Gastroesophageal sphincter (tissue), 4 donors: Measurements from ENCODE around the gene CEL. TPM values are rescaled to one million over a fixed set of nuclear protein-coding genes. Genes with fewer than 3 reads are reported as not detected.

Experiments
- ATAC-seq: fragments of 150-250 bp; one replicate; pipeline ENCODE4 v1.9.1; 2016; ENCODE audit warnings: mild to moderate bottlenecking, moderate library complexity
- H3K27ac ChIP-seq, 4 donors: fragments of 200-600 bp; sonication (generic) in 3 of 4; 1 replicate in 3 of 4; 2 replicates in 1 of 4; pipeline ENCODE4 v1.5.1; 2016 to 2019
- H3K27me3 ChIP-seq: fragments of 200-600 bp; sonication (generic); one replicate; pipeline ENCODE4 v1.5.1; 2019
- H3K36me3 ChIP-seq, 2 donors: fragments of 200-600 bp; sonication (generic); one replicate each; pipeline ENCODE4 v1.5.1; 2019; ENCODE audit warnings: control low read depth in 1 of 2
- H3K4me1 ChIP-seq, 3 donors: fragments of 200-600 bp; sonication (generic); 1 replicate in 2 of 3; 2 replicates in 1 of 3; pipeline ENCODE4 v1.5.1; 2016 to 2019; ENCODE audit warnings: control low read depth in 2 of 3
- H3K4me3 ChIP-seq, 2 donors: fragments of 200-600 bp; sonication (generic); one replicate each; pipeline ENCODE4 v1.5.1; 2019; ENCODE audit warnings: mild to moderate bottlenecking in 1 of 2, moderate library complexity in 1 of 2
- H3K9me3 ChIP-seq, 3 donors: fragments of 200-600 bp; sonication (generic); one replicate each; pipeline ENCODE4 v1.5.1; 2017 to 2019; ENCODE audit warnings: control low read depth in 2 of 3
- EP300 ChIP-seq: sonication (generic); formaldehyde crosslinking; IDR thresholded peaks from one replicate; pipeline ENCODE4 v1.6.1; 2017; ENCODE audit warnings: antibody characterized with exemption, mild to moderate bottlenecking
- POLR2A ChIP-seq, 2 donors: fragments of 450-650 bp; IDR thresholded peaks; one replicate each; pipeline ENCODE4 v1.6.1; 2017; ENCODE audit warnings: antibody characterized with exemption in 2 of 2, mild to moderate bottlenecking in 2 of 2, moderate library complexity in 1 of 2
- POLR2AphosphoS5 ChIP-seq: sonication (generic); formaldehyde crosslinking; IDR thresholded peaks from one replicate; pipeline ENCODE4 v1.6.1; 2017; ENCODE audit warnings: antibody characterized with exemption
- WGBS, 2 donors: methylation state at CpG; one replicate each; pipeline ENCODE4 v1.1.5; 2018; ENCODE audit warnings: low coverage in 1 of 2; 5-methylcytosine and 5-hydroxymethylcytosine counted together
- total RNA-seq, 4 donors: library from RNA; depleted of rRNA; stranded (reverse); fragments of >200 nt; gene quantifications; one replicate each; pipeline ENCODE4 v1.1.0, GENCODE V29; 2016
- TF ChIP-seq, protein P1 (sequence below), 4 experiments: fragments of 200-600 bp in 2 of 4; fragments of 450-650 bp in 2 of 4; sonication (generic) in 1 of 4; IDR thresholded peaks; one replicate each; pipeline ENCODE4 v1.5.1; 2017 to 2019; ENCODE audit warnings: antibody characterized with exemption in 4 of 4, mild to moderate bottlenecking in 2 of 4, moderate library complexity in 2 of 4

Gene CEL
- total RNA-seq, 4 donors from 2014 or later: 0.35 to 0.81 (median 0.62) TPM; not detected in 1

DNA sequence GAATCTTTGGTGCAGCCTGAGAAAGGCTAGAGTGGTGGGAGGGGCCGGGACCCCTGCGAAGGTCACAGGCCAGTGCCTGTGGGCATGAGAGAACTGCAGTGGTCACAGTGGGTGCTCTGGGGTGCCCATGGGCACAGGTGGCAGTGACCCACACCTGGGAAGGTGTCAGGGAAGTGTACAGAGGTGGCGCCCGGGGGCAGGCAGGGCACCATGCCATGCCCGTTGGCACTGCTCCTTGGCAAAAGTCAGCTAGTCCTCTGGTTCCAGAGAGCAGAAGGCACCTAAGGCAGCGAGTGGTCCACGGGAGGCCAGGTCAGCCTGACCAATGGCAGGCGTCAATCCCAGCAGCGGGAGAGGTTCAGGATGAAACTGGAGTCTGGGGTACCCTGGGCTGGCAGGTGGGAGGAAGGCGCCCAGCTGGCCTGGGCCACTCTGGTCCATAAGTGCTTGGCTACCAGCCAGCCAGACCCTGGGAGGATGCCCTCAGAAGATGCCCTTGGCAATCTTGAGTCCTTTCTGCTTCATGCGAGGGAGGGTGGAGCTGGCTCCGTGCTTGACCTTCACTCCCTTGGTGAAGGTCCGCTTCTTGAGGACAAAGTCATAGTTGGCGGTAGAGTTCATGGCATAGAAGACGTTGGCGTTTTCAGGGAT, 36.4 kb downstream of the CEL start:
- H3K27ac ChIP-seq: no peak overlapping the region
- peaks cover 0 to under 1% (median 0%) of the 10 kb centered on the region in 3 donors for H3K4me1 ChIP-seq
- TF ChIP-seq POLR2AphosphoS5 (no peak), EP300 (no peak), POLR2A (IDR thresholded peaks at IDR 0.05) (no peak)
- TF ChIP-seq, protein P1, sequence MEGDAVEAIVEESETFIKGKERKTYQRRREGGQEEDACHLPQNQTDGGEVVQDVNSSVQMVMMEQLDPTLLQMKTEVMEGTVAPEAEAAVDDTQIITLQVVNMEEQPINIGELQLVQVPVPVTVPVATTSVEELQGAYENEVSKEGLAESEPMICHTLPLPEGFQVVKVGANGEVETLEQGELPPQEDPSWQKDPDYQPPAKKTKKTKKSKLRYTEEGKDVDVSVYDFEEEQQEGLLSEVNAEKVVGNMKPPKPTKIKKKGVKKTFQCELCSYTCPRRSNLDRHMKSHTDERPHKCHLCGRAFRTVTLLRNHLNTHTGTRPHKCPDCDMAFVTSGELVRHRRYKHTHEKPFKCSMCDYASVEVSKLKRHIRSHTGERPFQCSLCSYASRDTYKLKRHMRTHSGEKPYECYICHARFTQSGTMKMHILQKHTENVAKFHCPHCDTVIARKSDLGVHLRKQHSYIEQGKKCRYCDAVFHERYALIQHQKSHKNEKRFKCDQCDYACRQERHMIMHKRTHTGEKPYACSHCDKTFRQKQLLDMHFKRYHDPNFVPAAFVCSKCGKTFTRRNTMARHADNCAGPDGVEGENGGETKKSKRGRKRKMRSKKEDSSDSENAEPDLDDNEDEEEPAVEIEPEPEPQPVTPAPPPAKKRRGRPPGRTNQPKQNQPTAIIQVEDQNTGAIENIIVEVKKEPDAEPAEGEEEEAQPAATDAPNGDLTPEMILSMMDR (IDR thresholded peaks at IDR 0.05): no peak
- H3K9me3 ChIP-seq: peaks cover 0 to 16% (median 0%) of the 10 kb centered on the region in 3 donors
- no peak for ATAC-seq
- H3K4me3 ChIP-seq: no peak overlapping the region
- WGBS, 2 donors: 86% methylated on average over 6 of the region's 16 CpGs; no CpG with 5 or more reads in 1 of the 2 donors
- peaks cover 0 to 69% of the 10 kb centered on the region in 2 donors for H3K36me3 ChIP-seq
- no peaks in the 10 kb centered on the region for H3K27me3 ChIP-seq

DNA sequence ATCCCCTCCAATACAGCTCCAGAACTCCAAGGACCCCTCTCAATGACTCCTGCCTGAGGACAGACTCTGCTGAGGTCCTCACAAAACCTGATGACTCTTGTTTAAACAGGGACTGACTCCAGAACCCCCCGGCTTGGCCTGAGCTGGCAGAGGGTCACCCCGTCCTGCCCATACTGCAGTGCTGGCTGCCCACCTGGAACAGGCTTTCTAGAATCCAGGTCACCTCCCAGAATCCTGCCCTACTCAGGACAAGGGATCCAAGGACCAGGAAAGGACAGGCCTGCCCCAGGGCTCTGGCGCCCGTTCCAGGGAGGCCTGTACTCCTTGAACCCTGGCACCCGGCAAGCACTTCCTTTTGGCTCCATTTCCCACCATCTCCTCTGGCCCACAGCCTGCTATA, 37.1 kb downstream of the CEL start:
- Histone ChIP-seq H3K9me3 (peaks cover 0 to 16% (median 0%) of the 10 kb centered on the region in 3 donors), H3K36me3 (peaks cover 0 to 76% of the 10 kb centered on the region in 2 donors)
- 83% methylated on average over 1 of the region's 5 CpGs; no CpG with 5 or more reads in 1 of the 2 donors for WGBS, 2 donors

DNA sequence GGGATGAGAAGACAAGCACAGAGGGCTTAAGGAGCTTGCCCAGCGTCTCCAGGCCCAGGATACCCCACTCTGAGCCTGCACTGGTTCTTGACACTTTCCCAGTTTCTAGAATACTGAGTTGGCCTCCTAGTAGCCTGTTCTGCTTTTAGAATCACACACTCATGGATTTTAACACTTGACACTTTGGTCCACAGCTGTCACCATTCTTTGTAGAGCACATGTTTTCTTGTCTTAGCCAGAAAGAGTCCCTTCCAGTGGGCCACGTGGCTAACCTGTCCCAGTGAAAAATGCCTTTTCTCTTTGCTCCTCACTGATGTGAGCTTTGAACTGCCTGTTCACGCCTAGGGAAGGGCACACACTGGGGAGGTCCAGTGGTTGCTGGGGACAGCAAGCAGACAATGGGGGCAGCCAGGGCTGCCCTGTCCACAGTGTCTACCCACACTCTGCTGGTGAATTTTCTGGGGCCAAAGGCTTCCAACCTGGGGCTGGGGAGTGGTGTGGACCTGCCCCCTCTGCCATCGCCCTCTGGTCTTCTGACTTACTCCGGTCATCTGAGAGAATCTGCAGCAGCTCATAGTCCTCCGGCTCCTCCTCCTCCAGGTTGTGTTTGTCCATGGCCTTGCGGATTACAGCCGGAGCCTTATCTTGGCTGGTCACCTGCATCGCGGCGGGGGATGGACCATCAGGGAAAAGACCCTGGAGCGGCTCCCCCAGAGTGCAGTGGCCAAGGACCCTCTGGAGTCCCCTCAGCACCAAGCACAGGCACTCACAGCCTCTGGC, 38.1 kb downstream of the CEL start:
- Histone ChIP-seq H3K27me3 (no peaks in the 10 kb centered on the region), H3K27ac (no peak overlapping the region), H3K4me3 (no peak overlapping the region), H3K36me3 (peaks cover 0 to 86% of the 10 kb centered on the region in 2 donors), H3K9me3 (peaks cover 0 to 16% (median 0%) of the 10 kb centered on the region in 3 donors), H3K4me1 (peaks cover 0 to 9% (median 0%) of the 10 kb centered on the region in 3 donors)
- WGBS, 2 donors: 84 to 88% methylated on average over 1 to 2 of the region's 12 CpGs
- TF ChIP-seq EP300 (no peak), POLR2AphosphoS5 (no peak)
- no peak for ATAC-seq

More for the DNA sequence above, 37.1 kb downstream of the CEL start:
- no peak for TF ChIP-seq EP300
- TF ChIP-seq, protein P1 (IDR thresholded peaks at IDR 0.05): no peak
- no peak for TF ChIP-seq POLR2AphosphoS5
- TF ChIP-seq POLR2A (IDR thresholded peaks at IDR 0.05): no peak
- Histone ChIP-seq H3K4me1 (peaks cover 0 to 7% (median 0%) of the 10 kb centered on the region in 3 donors), H3K27me3 (no peaks in the 10 kb centered on the region), H3K27ac (no peak overlapping the region), H3K4me3 (no peak overlapping the region)
- no peak for ATAC-seq

DNA sequence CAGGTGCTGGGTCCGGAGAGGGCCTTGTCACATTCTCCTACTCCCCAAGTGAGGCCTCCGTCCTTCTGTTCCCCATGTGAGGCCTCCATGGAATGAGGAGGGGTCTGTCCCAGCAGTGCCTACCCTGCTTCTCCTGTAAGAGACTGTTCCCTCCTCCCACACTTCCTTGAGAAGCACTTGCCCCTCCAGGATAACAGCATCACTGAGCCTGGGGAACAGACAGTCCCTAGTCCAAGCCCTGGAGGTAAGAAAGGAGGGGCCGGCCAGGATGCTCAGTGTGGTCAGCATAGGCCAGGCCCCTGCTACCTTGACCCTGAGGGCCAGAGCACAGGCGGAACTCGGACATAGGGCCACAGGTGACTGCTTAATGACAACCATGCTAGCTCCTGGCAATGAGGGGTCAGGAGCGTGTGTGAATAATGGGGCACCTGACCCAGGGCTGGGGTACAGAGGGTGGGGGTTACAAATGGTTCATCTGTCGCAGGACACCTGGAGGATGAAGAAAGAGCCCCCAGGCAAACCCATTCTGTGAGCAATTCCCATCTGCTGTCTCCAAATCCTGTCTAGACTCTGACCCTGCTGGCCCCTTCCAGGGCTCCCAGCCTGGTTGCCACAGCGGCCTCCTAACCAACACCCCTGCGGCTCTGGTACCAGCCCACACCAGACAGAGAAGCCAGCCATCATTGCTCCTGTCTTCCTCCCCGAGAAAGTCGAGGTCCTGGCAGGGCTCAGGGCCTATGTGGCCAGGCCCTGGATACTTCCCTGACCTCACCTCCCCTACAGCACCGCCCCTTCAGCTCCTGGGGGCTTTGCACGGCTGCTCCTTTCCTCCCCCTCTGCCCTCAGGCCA, 39.0 kb downstream of the CEL start:
- Histone ChIP-seq H3K4me3 (no peak overlapping the region), H3K27me3 (no peaks in the 10 kb centered on the region), H3K27ac (no peak overlapping the region), H3K4me1 (peaks cover 0 to 9% (median 0%) of the 10 kb centered on the region in 3 donors), H3K9me3 (peaks cover 0 to 11% (median 0%) of the 10 kb centered on the region in 3 donors), H3K36me3 (peaks cover 0 to 94% of the 10 kb centered on the region in 2 donors)
- 70 to 100% methylated on average over 4 to 5 of the region's 13 CpGs for WGBS, 2 donors
- no peak for ATAC-seq
- TF ChIP-seq POLR2AphosphoS5 (no peak), EP300 (no peak), POLR2A (IDR thresholded peaks at IDR 0.05) (no peak)
- TF ChIP-seq, protein P1 (IDR thresholded peaks at IDR 0.05): no peak
